HEK293T (cell line): ENCODE measurements around the gene ARHGAP22.

Source experiments
- ARNT ChIP-seq: fragments of 450-650 bp; IDR thresholded peaks from 2 replicates; pipeline ENCODE4 v1.6.1; 2017; ENCODE audit warnings: mild to moderate bottlenecking
- BHLHE40 ChIP-seq: fragments of 450-650 bp; IDR thresholded peaks from 2 replicates; pipeline ENCODE4 v1.6.1; 2016; ENCODE audit warnings: mild to moderate bottlenecking, moderate library complexity, borderline replicate concordance
- ELF4 ChIP-seq: fragments of 450-650 bp; IDR thresholded peaks from 2 replicates; pipeline ENCODE4 v1.6.1; 2017; ENCODE audit warnings: antibody characterized with exemption
- FOXA1 ChIP-seq: fragments of 450-650 bp; IDR thresholded peaks from 2 replicates; pipeline ENCODE4 v1.6.1; 2016; ENCODE audit warnings: mild to moderate bottlenecking
- FOXK2 ChIP-seq: fragments of 450-650 bp; IDR thresholded peaks from 2 replicates; pipeline ENCODE4 v1.6.1; 2016; ENCODE audit warnings: mild to moderate bottlenecking
- FOXM1 ChIP-seq: fragments of 450-650 bp; IDR thresholded peaks from 2 replicates; pipeline ENCODE4 v1.6.1; 2017; ENCODE audit warnings: mild to moderate bottlenecking, borderline replicate concordance
- HDGF ChIP-seq: fragments of 450-650 bp; IDR thresholded peaks from 2 replicates; pipeline ENCODE4 v1.6.1; 2017; ENCODE audit warnings: antibody characterized with exemption, borderline replicate concordance
- LEF1 ChIP-seq: fragments of 450-650 bp; IDR thresholded peaks from 2 replicates; pipeline ENCODE4 v1.6.1; 2017; ENCODE audit warnings: mild to moderate bottlenecking, borderline replicate concordance
- NFRKB ChIP-seq: fragments of 450-650 bp; IDR thresholded peaks from 2 replicates; pipeline ENCODE4 v1.6.1; 2016; ENCODE audit warnings: mild to moderate bottlenecking, moderate library complexity
- SP1 ChIP-seq: fragments of 450-650 bp; IDR thresholded peaks from 2 replicates; pipeline ENCODE4 v1.6.1; 2017
- SUZ12 ChIP-seq: fragments of 450-650 bp; IDR thresholded peaks from 2 replicates; pipeline ENCODE4 v1.6.1; 2016; ENCODE audit warnings: mild to moderate bottlenecking
- TARDBP ChIP-seq: fragments of 450-650 bp; IDR thresholded peaks from 2 replicates; pipeline ENCODE4 v1.6.1; 2016
- ZNF384 ChIP-seq: fragments of 450-650 bp; IDR thresholded peaks from 2 replicates; pipeline ENCODE4 v1.6.1; 2016

DNA sequence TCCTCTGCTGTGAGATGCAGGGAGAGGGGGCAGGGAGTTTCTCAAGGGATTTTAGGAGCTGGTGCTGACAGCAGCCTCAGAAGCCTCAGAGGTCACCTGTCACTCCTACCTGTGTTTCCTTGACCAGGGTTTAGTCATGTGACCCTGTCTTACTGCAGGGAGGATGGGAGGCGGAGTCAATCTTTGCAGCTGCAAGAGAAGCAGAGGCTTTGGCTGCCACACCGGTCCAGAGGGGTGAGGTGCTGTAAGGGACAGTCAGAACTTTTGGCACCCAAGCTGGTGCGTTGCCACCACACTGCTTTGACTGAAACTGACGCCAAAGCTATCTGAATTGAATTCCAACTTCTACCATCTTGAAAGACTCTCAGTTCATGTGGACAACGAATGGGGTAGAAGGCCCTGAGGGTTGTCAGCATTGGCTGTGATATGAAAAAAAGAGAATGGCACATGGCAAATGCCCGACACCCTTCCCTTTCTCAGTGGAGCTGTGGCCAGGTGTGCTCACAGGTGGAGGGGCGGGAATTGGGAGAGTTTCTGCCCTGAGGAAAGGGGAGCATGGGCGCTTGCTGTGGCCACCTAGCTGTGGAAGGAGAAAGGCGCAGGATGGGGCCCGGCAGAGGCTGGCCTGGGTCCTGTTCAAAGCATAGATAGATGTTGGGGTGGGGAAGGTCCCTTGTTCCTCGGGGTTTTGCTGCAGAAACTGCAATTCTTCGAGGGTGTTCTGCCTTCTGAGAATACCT is 69.3 kb downstream of the ARHGAP22 start:
- TF ChIP-seq ELF4 (no peak), FOXM1 (no peak), FOXA1 (no peak), BHLHE40 (no peak), LEF1 (no peak), SP1 (no peak), FOXK2 (no peak), SUZ12 (no peak), TARDBP (no peak), ARNT (no peak), HDGF (no peak), NFRKB (no peak), ZNF384 (no peak)
